Measurements from ENCODE around the gene ITGA1. TPM values are rescaled to one million over a fixed set of nuclear protein-coding genes. Genes with fewer than 3 reads are reported as not detected.
A peak's percentile ranks its signal among the peaks of the same experiment; 100 is the strongest.

ITGA1 gene
- total RNA-seq, 6 experiments from 2014 or later: 46.9 to 101 (median 83.9) TPM

DNA sequence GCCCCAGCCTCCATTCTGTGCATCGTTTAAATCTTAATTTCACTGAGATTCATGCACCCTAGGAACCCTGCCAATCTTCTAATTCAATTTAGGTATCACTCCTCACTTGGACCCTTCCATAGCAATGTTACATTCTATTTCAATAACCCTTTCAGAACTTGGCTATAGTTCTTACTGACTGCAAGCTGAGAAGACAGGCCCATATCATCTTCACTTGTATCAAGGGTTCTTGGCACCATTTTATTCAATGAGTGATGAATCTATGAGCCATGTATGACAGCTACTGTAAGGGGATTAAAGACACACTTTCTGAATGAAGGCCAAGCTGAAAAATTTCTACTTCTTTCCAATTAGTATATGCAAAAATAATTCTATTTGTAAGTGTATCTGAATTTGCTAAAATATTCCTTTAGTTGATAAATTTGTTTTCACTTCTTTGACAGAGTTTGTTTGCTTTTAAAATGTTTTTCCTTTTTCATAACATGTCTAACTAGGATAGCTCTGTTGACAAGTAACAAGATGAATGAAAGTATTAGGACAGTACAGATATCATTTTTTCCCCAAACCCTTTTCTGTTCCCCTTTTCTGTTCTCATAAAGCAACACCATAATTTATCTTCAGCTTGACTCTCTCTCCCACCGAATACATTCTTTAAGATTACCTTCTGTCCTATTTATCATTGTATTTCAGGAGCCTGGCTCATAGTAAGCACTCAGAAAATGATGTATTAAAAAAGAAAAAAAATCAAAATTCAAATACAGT is 211.0 kb downstream of the ITGA1 start:
- no peaks in the 10 kb centered on the region for H3K9me3 Mint-ChIP-seq
- no peaks in the 10 kb centered on the region for H3K27me3 Mint-ChIP-seq (ENCODE audit: insufficient read depth)
- peaks cover 51% of the 10 kb centered on the region for H3K4me1 Mint-ChIP-seq (ENCODE audit: low read depth)
- peaks cover 21% of the 10 kb centered on the region for H3K36me3 Mint-ChIP-seq (ENCODE audit: low read depth)
- H3K27ac Mint-ChIP-seq: peak overlapping the region; percentile 76
- TF ChIP-seq, protein P1, sequence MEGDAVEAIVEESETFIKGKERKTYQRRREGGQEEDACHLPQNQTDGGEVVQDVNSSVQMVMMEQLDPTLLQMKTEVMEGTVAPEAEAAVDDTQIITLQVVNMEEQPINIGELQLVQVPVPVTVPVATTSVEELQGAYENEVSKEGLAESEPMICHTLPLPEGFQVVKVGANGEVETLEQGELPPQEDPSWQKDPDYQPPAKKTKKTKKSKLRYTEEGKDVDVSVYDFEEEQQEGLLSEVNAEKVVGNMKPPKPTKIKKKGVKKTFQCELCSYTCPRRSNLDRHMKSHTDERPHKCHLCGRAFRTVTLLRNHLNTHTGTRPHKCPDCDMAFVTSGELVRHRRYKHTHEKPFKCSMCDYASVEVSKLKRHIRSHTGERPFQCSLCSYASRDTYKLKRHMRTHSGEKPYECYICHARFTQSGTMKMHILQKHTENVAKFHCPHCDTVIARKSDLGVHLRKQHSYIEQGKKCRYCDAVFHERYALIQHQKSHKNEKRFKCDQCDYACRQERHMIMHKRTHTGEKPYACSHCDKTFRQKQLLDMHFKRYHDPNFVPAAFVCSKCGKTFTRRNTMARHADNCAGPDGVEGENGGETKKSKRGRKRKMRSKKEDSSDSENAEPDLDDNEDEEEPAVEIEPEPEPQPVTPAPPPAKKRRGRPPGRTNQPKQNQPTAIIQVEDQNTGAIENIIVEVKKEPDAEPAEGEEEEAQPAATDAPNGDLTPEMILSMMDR (IDR thresholded peaks at IDR 0.05): no peak
- DNase-seq: no peak
- H3K4me3 Mint-ChIP-seq: no peak overlapping the region

- peak; percentile 75 for DNase-seq
These were observed 211.7 kb downstream of the ITGA1 start for GRCh38 chr5:52999344-52999949.

GRCh38 chr5:53001541-53001940 is 213.8 kb downstream of the ITGA1 start:
- TF ChIP-seq, protein P1 (IDR thresholded peaks at IDR 0.05): no peak
- H3K9me3 Mint-ChIP-seq: no peaks in the 10 kb centered on the region
- H3K36me3 Mint-ChIP-seq (ENCODE audit: low read depth): peaks cover 30% of the 10 kb centered on the region
- no peaks in the 10 kb centered on the region; the same call in 1 of the 2 replicates for H3K27me3 Mint-ChIP-seq (ENCODE audit: insufficient read depth)
- no peak overlapping the region for H3K4me3 Mint-ChIP-seq
- H3K27ac Mint-ChIP-seq: peak overlapping the region; percentile 49
- H3K4me1 Mint-ChIP-seq (ENCODE audit: low read depth): peaks cover 79% of the 10 kb centered on the region
- DNase-seq: no peak

More at GRCh38 chr5:52999344-52999949, 211.7 kb downstream of the ITGA1 start:
- TF ChIP-seq, protein P1 (IDR thresholded peaks at IDR 0.05): no peak
- Mint-ChIP-seq H3K27ac (peak overlapping the region; percentile 76), H3K27me3 (ENCODE audit: insufficient read depth) (no peaks in the 10 kb centered on the region), H3K36me3 (ENCODE audit: low read depth) (peaks cover 25% of the 10 kb centered on the region), H3K4me1 (ENCODE audit: low read depth) (peaks cover 58% of the 10 kb centered on the region), H3K4me3 (no peak overlapping the region), H3K9me3 (no peaks in the 10 kb centered on the region)

DNA sequence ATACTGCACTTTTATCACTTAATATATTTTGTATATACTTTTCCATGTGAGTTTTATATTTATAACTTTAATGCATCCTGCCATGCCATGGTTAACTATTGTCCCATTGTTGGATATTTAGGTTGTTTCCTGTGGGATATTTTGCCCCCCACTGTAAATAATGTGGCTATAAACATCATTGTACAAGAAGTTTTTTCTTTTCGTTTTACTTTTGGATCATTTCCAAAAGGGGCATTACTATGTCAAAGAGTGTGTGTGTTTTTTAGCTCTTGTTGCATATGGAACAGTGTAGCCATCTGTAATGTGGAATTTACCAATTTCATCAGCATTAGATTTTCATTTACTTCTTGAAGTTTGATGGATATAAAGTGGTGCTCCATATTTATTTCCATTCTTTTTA is 214.8 kb downstream of the ITGA1 start:
- DNase-seq: no peak
- TF ChIP-seq, protein P1 (IDR thresholded peaks at IDR 0.05): no peak
- peaks cover 89% of the 10 kb centered on the region for H3K4me1 Mint-ChIP-seq (ENCODE audit: low read depth)
- H3K36me3 Mint-ChIP-seq (ENCODE audit: low read depth): peaks cover 30% of the 10 kb centered on the region
- H3K27ac Mint-ChIP-seq: no peak overlapping the region
- H3K27me3 Mint-ChIP-seq (ENCODE audit: insufficient read depth): no peaks in the 10 kb centered on the region; the same call in 1 of the 2 replicates
- H3K4me3 Mint-ChIP-seq: no peak overlapping the region
- H3K9me3 Mint-ChIP-seq: no peaks in the 10 kb centered on the region

- Mint-ChIP-seq H3K4me3 (no peak overlapping the region), H3K27ac (peak overlapping the region; percentile 95)
These were observed 215.4 kb downstream of the ITGA1 start for GRCh38 chr5:53003144-53003543.

More at GRCh38 chr5:53003144-53003543, 215.4 kb downstream of the ITGA1 start:
- no peak for DNase-seq
- H3K4me1 Mint-ChIP-seq (ENCODE audit: low read depth): peaks cover 95% of the 10 kb centered on the region
- H3K9me3 Mint-ChIP-seq: no peaks in the 10 kb centered on the region
- H3K36me3 Mint-ChIP-seq (ENCODE audit: low read depth): peaks cover 30% of the 10 kb centered on the region
- TF ChIP-seq, protein P1 (IDR thresholded peaks at IDR 0.05): no peak
- H3K27me3 Mint-ChIP-seq (ENCODE audit: insufficient read depth): no peaks in the 10 kb centered on the region; the same call in 1 of the 2 replicates

Data from HFFc6 (cell line).